Neuronal stem cell (in vitro differentiated cells): ENCODE data around the gene UXS1.

Source experiments
- DNase-seq: peaks from one replicate; pipeline ENCODE4 v3.0.0-alpha.2; 2013; ENCODE audit warnings: low spot score
- H2AFZ ChIP-seq: one replicate; pipeline ENCODE4 v1.6.1; 2013; ENCODE audit warnings: mild to moderate bottlenecking, low read length, inconsistent platforms
- H2AK5ac ChIP-seq: 2 replicates; pipeline ENCODE4 v1.6.1; 2013; ENCODE audit warnings: low read depth, mild to moderate bottlenecking, inconsistent platforms, low read length, moderate library complexity, mixed read lengths
- H2BK120ac ChIP-seq: 2 replicates; pipeline ENCODE4 v1.6.1; 2013; ENCODE audit warnings: low read depth, mild to moderate bottlenecking, inconsistent platforms, low read length, moderate library complexity, mixed read lengths
- H2BK12ac ChIP-seq: one replicate; pipeline ENCODE4 v1.6.1; 2013; ENCODE audit warnings: low read length, inconsistent platforms
- H2BK15ac ChIP-seq: 2 replicates; pipeline ENCODE4 v1.6.1; 2013; ENCODE audit warnings: mild to moderate bottlenecking, low read length, inconsistent platforms, mixed read lengths
- H2BK5ac ChIP-seq: one replicate; pipeline ENCODE4 v1.6.1; 2013; ENCODE audit warnings: inconsistent platforms, mild to moderate bottlenecking, low read length, moderate library complexity
- H3K14ac ChIP-seq: one replicate; pipeline ENCODE4 v1.6.1; 2013; ENCODE audit warnings: low read length, inconsistent platforms
- H3K18ac ChIP-seq: 2 replicates; pipeline ENCODE4 v1.6.1; 2013; ENCODE audit warnings: low read length, inconsistent platforms
- H3K23ac ChIP-seq: 2 replicates; pipeline ENCODE4 v1.6.1; 2013; ENCODE audit warnings: low read depth, mild to moderate bottlenecking, mixed read lengths, low read length, inconsistent platforms; ENCODE audit not compliant: poor library complexity
- H3K27ac ChIP-seq: replicated peaks from 3 replicates; pipeline ENCODE4 v1.5.1; 2013; ENCODE audit warnings: low read length, inconsistent platforms
- H3K27me3 ChIP-seq, 3 experiments: 2 replicates each; pipeline ENCODE4 v1.6.1; 2013; ENCODE audit warnings: low read length in 3 of 3, mild to moderate bottlenecking in 2 of 3, inconsistent platforms in 1 of 3, low read depth in 1 of 3, mixed read lengths in 1 of 3, moderate library complexity in 1 of 3; ENCODE audit not compliant: control insufficient read depth in 3 of 3, insufficient read depth in 3 of 3
- H3K36me3 ChIP-seq, 2 donors: replicated peaks in 1 of 2; 2 replicates each; pipeline ENCODE4 v1.6.1; 2013; ENCODE audit warnings: low read length in 2 of 2; ENCODE audit not compliant: control insufficient read depth in 2 of 2, insufficient read depth in 2 of 2
- H3K4ac ChIP-seq: 2 replicates; pipeline ENCODE4 v1.6.1; 2013; ENCODE audit warnings: inconsistent platforms, mild to moderate bottlenecking, low read length, moderate library complexity
- H3K4me1 ChIP-seq, 2 donors: 1 replicate in 1 of 2; 2 replicates in 1 of 2; pipeline ENCODE4 v1.6.1; 2013; ENCODE audit warnings: low read length in 2 of 2, low read depth in 1 of 2; ENCODE audit not compliant: control insufficient read depth in 2 of 2, insufficient read depth in 1 of 2
- H3K4me2 ChIP-seq: one replicate; pipeline ENCODE4 v1.6.1; 2013; ENCODE audit warnings: mild to moderate bottlenecking, low read length, inconsistent platforms; ENCODE audit not compliant: insufficient read depth, poor library complexity, severe bottlenecking
- H3K4me3 ChIP-seq, 2 donors: 2 replicates each; pipeline ENCODE4 v1.5.1; 2013; ENCODE audit warnings: low read length in 2 of 2, mild to moderate bottlenecking in 2 of 2, inconsistent platforms in 1 of 2, moderate library complexity in 1 of 2
- H3K79me1 ChIP-seq: one replicate; pipeline ENCODE4 v1.6.1; 2013; ENCODE audit warnings: low read depth, mild to moderate bottlenecking, inconsistent platforms, low read length, moderate library complexity
- H3K9ac ChIP-seq: one replicate; pipeline ENCODE4 v1.6.1; 2013; ENCODE audit warnings: mild to moderate bottlenecking, low read depth, low read length, inconsistent platforms; ENCODE audit not compliant: poor library complexity
- H3K9me3 ChIP-seq, 2 donors: replicated peaks in 1 of 2; 2 replicates each; pipeline versions ENCODE3 to v1.6.1; 2013; ENCODE audit warnings: low read length in 2 of 2, mild to moderate bottlenecking in 2 of 2, inconsistent platforms in 1 of 2, low read depth in 1 of 2, mixed read lengths in 1 of 2, moderate library complexity in 1 of 2; ENCODE audit not compliant: control insufficient read depth in 2 of 2, insufficient read depth in 1 of 2
- H4K8ac ChIP-seq: one replicate; pipeline ENCODE4 v1.6.1; 2013; ENCODE audit warnings: low read depth, mild to moderate bottlenecking, inconsistent platforms, low read length, moderate library complexity
- H4K91ac ChIP-seq: one replicate; pipeline ENCODE4 v1.6.1; 2013; ENCODE audit warnings: low read length, low read depth, mild to moderate bottlenecking, inconsistent platforms; ENCODE audit not compliant: poor library complexity
- WGBS, 2 donors: extraction: QIAGEN DNeasy Blood & Tissue Kit; methylation state at CpG; one replicate each; pipeline ENCODE4 v1.1.7; 2013; ENCODE audit warnings: missing lambda C conversion rate in 2 of 2, mixed read lengths in 1 of 2; ENCODE audit not compliant: insufficient read length in 2 of 2, insufficient replicate concordance in 1 of 2; ENCODE audit errors: extremely low coverage in 2 of 2; 5-methylcytosine and 5-hydroxymethylcytosine counted together

UXS1 gene

GRCh38 chr2:106163948-106164545 lies 30.1 kb downstream of the UXS1 start:
- H3K27me3 ChIP-seq, result no peaks in the 10 kb centered on the region
- H2AFZ ChIP-seq, result no peak overlapping the region
- no peak overlapping the region for H3K23ac ChIP-seq
- DNase-seq, result no peak
- H3K27ac ChIP-seq, result no peak overlapping the region
- no peaks in the 10 kb centered on the region for H3K79me1 ChIP-seq
- no peak overlapping the region for H3K4me3 ChIP-seq
- no peak overlapping the region for H4K91ac ChIP-seq
- H2BK12ac ChIP-seq, result no peak overlapping the region
- no peak overlapping the region for H4K8ac ChIP-seq
- H3K4me2 ChIP-seq, result no peak overlapping the region
- no CpG with 5 or more reads among the region's 6 CpGs for WGBS, 2 donors
- no peak overlapping the region for H3K18ac ChIP-seq
- H3K4me1 ChIP-seq, result peaks cover 11 to 21% of the 10 kb centered on the region in 2 donors
- H2AK5ac ChIP-seq, result no peak overlapping the region
- peaks cover 7 to 55% of the 10 kb centered on the region in 2 donors for H3K36me3 ChIP-seq
- no peak overlapping the region for H2BK5ac ChIP-seq
- no peak overlapping the region for H3K4ac ChIP-seq
- no peak overlapping the region for H3K9ac ChIP-seq
- H3K9me3 ChIP-seq, result no peaks in the 10 kb centered on the region
- no peak overlapping the region for H2BK120ac ChIP-seq
- H3K14ac ChIP-seq, result no peak overlapping the region
- H2BK15ac ChIP-seq, result no peak overlapping the region

- Histone ChIP-seq H2BK5ac (no peak overlapping the region), H3K4me1 (peaks cover 11 to 21% of the 10 kb centered on the region in 2 donors), H2AK5ac (no peak overlapping the region), H3K4ac (no peak overlapping the region), H3K9me3 (no peaks in the 10 kb centered on the region), H4K8ac (no peak overlapping the region), H3K27me3 (no peaks in the 10 kb centered on the region), H2AFZ (no peak overlapping the region), H4K91ac (no peak overlapping the region), H3K4me2 (no peak overlapping the region), H3K23ac (no peak overlapping the region), H2BK120ac (no peak overlapping the region), H3K18ac (no peak overlapping the region), H3K79me1 (no peaks in the 10 kb centered on the region), H2BK15ac (no peak overlapping the region), H2BK12ac (no peak overlapping the region), H3K4me3 (no peak overlapping the region), H3K14ac (no peak overlapping the region), H3K36me3 (peaks cover 7 to 73% of the 10 kb centered on the region in 2 donors), H3K27ac (no peak overlapping the region), H3K9ac (no peak overlapping the region)
- WGBS, 2 donors, result no CpG with 5 or more reads among the region's 11 CpGs
- no peak for DNase-seq
Measured at GRCh38 chr2:106161938-106162820, 31.9 kb downstream of the UXS1 start.

DNA sequence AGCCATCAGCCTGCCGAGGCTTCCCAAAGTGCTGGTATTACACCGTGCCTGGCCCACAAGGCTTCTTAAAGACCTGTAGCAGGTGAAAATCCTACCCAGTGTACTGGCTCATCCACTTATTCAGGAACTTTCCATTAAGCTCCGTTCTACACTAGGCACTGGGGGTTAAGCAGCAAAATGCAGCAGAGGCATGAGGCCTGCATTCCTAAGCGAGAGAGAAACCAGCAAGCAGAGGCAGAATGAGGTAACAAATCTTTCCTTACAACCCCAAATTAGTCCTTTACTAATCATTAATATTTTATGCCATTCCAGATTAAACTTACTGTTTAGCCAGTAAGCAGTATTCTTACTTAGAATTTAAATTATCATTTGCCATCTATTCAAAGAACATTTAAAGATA lies 32.8 kb downstream of the UXS1 start:
- H3K4me1 ChIP-seq, result peaks cover 11 to 14% of the 10 kb centered on the region in 2 donors
- H4K91ac ChIP-seq, result no peak overlapping the region
- H2BK5ac ChIP-seq, result no peak overlapping the region
- H3K4ac ChIP-seq, result no peak overlapping the region
- no peaks in the 10 kb centered on the region for H3K27me3 ChIP-seq
- H4K8ac ChIP-seq, result no peak overlapping the region
- no peak overlapping the region for H2BK12ac ChIP-seq
- peaks cover 0 to 2% of the 10 kb centered on the region in 2 donors for H3K9me3 ChIP-seq
- no peak overlapping the region for H3K4me2 ChIP-seq
- H3K4me3 ChIP-seq, result no peak overlapping the region
- H3K27ac ChIP-seq, result no peak overlapping the region
- no peak overlapping the region for H2BK15ac ChIP-seq
- H2AK5ac ChIP-seq, result no peak overlapping the region
- H3K18ac ChIP-seq, result no peak overlapping the region
- no peak overlapping the region for H2AFZ ChIP-seq
- no peak for DNase-seq
- H3K9ac ChIP-seq, result no peak overlapping the region
- H2BK120ac ChIP-seq, result no peak overlapping the region
- no CpG with 5 or more reads among the region's 4 CpGs for WGBS, 2 donors
- no peak overlapping the region for H3K23ac ChIP-seq
- no peak overlapping the region for H3K14ac ChIP-seq
- H3K36me3 ChIP-seq, result peaks cover 7 to 82% of the 10 kb centered on the region in 2 donors
- no peaks in the 10 kb centered on the region for H3K79me1 ChIP-seq

- Histone ChIP-seq H4K8ac (no peak overlapping the region), H2AFZ (no peak overlapping the region), H3K27me3 (no peaks in the 10 kb centered on the region), H3K18ac (no peak overlapping the region), H2BK15ac (no peak overlapping the region), H3K4me2 (no peak overlapping the region), H3K9ac (no peak overlapping the region), H3K23ac (no peak overlapping the region), H3K4me3 (no peak overlapping the region), H2AK5ac (no peak overlapping the region), H3K79me1 (no peaks in the 10 kb centered on the region), H3K9me3 (peaks cover 0 to 4% of the 10 kb centered on the region in 2 donors), H2BK12ac (no peak overlapping the region), H4K91ac (no peak overlapping the region), H2BK120ac (no peak overlapping the region), H3K36me3 (peaks cover 7 to 87% of the 10 kb centered on the region in 2 donors), H3K14ac (no peak overlapping the region), H2BK5ac (no peak overlapping the region), H3K4me1 (peaks cover 8 to 14% of the 10 kb centered on the region in 2 donors), H3K4ac (no peak overlapping the region), H3K27ac (no peak overlapping the region)
- DNase-seq, result no peak
- WGBS, 2 donors, result no CpG with 5 or more reads among the region's 6 CpGs
Measured at GRCh38 chr2:106160786-106161261, 33.3 kb downstream of the UXS1 start.
